ENCODE results near the gene FAM110D.

Gene FAM110D

DNA sequence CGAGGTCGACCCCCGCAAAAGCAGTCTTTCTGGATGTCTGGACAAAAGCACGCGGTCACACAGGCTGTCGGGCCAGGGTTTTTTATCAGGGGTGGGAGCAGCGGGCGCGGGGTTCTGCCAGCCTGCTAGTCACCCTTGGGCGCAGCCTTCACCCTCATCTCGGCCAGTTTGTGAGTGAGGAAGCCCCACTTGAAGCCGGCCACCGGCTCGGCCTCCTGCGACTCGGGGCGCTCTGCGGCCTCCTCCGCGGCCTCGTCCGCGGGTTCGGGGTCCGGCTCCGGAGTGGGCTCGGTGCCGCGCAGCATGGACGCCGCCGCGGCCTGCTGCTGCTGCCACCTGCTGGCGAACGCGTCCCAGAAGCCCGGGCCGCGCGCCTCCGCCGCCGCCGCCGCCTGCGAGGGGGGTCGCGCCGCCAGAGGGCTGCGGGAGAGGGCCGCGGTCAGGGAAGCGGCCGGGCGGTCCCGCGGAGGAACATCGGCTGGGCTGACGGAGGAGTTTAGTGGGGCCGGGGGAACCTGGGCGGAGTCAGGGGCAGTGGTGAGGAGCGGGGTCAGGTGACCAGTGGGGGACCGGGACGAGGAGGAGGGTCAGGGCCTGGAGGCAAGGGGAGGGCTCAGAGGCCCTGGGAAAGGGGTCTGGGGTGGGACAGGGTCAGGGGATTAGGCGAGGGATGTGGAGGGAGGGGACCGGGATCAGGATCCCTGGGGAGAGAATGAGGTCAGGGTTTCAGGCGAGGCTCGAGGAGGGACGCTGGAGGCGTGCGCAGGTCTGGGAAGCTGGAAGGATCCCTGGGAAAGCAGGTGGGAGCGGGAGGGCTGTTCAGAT is 5.4 kb downstream of the FAM110D start:
- no peak for DNase-seq

DNA sequence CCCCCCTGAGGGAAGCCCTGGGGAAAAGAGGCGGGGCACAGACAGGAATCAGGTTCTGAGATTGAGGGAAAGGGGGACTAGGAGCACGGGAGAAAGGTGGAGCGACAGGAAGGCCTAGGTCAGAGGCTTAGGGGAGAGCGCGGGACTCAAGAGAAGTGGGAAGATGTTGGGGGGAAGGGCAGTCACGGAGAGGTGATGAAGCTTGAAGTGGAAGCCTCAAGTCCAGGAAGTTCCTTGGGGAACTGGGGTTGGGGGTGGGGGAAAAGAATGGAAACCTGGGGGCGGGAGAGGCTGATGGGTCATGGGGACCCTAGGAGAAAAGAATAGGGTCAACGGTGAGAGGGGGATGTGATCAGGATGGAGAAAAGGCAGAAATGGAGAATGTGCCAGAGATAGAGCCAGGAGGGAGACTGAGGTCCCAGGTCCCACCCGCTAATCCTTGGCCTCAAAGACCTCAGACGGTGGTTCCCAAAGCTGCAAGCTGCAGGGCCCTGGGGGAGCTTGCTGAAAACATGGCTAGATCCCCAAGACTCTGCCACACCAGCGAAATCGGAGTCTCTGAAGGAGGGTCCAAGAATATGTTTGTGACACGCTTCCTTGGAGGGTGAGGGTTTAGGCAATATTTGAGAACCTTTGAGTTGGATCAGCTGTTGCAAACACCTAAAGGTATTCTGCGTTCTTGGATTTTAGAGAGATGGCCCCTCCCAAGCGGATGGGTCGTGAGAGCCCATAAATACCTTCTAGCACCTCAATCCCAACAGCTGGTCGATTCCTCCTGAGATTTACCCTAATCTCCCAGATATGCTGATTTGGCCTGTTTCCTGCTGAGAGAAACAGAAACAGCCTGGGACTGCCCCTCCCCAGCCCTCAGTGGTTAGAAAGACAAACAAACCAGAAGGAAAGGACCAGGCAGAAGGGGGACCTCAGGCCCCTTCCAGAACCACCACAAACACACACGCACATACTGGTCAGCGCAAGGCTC is 6.3 kb downstream of the FAM110D start:
- no peak for DNase-seq

DNA sequence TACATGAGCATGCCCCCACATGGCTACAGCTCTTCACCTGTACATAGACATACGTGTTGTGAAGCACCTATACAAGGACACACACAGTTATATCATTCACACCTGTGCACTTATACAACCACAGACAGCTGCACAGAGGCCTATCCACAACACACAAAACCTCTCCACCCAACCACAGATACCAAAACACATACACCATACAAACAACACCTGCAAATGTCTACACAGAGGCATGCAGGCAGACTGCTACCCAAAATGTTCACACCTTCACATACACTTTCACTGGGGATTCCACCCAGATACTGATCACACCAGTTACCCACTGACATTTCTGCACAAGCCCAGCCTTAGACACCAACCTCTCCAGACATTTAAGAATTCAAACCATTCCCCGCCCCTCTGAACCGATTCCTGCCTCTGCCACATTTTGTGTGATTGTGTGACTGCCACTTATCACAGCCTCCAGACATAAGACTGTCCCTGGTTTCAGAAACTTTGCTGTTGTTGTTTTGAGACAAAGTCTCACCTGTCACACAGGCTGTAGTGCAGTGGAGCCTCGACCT is 7.9 kb downstream of the FAM110D start:
- DNase-seq, result no peak

DNA sequence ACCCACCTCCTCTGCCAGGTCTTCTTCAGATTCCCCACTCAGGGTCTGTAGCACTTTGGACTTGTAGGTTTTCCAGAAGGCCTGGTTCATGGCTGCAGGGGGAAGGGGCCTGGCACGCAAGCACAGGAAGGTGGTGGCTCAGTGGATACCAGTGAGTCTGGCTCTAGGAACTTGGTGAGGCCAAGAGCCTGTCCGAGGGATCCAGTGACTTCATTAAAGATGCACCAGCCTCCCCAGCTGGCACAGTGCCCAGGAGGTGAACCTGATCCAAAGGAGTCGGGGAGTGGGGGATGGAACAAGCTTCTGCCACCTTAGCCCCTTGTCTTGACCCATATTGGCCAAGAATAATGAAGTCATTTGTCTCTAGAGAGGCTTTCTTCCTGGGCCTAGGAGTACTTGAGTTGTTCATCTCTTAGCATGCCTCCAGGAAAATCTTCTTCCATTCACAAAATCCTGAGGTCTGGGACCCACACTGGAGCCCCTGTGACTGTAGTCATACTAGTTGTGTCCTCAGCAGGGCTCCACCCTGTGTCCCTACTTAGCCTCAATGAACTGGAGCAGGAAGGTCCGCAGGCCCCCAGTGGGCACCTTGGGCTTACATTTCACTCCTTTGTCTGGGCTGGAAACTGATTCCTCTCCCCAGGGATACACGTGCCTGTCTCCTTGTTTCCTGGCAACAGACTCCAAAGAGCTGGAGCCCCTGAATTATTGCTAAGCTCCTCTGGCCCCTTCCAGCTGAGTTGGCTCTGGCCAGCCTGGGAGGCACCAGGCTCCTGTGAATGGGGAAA is 9.7 kb downstream of the FAM110D start, which contains the start of gene C1orf232:
Gene C1orf232 (minus strand): TSS at position 554 of the 788 bp plus-strand sequence. CDS start 464 bp downstream, at position 90.
- DNase-seq, result peak; percentile 82

DNA sequence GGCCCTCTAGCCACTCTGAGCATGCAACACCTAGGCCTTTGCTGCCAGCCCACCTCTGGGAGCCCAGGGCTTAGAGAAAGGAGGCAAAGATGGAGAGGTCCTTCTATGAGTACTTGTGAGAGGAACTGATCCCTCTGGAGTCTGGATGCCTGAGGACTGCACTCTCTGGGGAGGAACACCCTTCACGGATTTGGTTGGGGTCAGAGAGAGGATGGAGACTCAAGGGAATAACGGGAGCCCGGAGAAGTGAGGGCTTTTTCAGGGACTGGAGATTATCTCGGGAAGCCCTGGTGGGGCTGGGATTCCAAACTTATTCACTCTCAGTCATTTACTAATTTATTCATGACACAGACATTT is 10.3 kb downstream of the FAM110D start:
- no peak for DNase-seq

DNA sequence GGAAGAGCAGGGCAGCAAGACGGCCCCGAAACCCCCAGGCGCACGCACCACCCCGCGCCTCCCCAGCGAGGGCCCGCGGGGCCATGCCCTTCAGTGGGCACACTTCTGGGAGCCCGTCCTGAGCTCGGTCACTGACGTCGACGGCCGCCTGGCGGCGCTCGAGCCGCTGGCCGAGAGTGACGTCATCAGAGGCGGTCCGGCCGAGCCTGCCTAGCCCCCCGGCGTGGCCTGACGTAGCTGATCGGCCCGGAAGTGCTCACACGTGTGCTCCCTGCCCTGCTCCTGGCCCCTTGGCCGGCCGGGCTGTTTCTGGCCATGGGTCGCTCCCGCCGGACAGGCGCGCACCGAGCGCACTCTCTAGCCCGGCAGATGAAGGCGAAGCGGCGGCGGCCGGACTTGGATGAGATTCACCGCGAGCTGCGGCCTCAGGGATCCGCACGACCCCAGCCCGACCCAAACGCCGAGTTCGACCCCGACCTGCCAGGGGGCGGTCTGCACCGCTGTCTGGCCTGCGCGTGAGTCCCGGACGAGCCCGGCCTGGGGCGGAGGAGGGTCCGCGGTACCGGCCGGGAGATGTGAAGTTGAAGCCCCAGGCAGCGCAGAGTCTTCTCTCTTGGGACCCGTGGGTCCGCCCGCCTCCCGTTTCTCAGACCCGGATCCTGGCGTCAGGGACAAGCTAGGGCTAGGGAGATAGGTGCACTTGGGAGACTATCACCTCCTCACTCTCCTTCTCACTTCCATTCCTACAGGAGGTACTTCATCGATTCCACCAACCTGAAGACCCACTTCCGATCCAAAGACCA is 11.0 kb downstream of the FAM110D start, which contains the start of gene ZNF593:
Gene ZNF593 (plus strand): TSS at position 240 of the 803 bp plus-strand sequence. CDS start 76 bp downstream, at position 316.
- peak; percentile 63 for DNase-seq

DNA sequence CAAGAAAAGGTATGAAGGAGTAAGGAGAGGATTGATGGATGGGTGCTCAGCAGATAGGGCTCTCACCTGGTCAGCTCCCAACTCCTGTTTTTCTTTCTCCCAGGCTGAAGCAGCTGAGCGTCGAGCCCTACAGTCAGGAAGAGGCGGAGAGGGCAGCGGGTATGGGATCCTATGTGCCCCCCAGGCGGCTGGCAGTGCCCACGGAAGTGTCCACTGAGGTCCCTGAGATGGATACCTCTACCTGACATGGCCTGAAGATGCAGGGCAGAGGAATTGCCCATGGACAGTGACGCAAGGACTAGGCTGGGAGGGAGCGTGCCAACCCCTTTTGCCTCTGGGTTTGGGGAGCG is 11.6 kb downstream of the FAM110D start:
- no peak for DNase-seq

DNA sequence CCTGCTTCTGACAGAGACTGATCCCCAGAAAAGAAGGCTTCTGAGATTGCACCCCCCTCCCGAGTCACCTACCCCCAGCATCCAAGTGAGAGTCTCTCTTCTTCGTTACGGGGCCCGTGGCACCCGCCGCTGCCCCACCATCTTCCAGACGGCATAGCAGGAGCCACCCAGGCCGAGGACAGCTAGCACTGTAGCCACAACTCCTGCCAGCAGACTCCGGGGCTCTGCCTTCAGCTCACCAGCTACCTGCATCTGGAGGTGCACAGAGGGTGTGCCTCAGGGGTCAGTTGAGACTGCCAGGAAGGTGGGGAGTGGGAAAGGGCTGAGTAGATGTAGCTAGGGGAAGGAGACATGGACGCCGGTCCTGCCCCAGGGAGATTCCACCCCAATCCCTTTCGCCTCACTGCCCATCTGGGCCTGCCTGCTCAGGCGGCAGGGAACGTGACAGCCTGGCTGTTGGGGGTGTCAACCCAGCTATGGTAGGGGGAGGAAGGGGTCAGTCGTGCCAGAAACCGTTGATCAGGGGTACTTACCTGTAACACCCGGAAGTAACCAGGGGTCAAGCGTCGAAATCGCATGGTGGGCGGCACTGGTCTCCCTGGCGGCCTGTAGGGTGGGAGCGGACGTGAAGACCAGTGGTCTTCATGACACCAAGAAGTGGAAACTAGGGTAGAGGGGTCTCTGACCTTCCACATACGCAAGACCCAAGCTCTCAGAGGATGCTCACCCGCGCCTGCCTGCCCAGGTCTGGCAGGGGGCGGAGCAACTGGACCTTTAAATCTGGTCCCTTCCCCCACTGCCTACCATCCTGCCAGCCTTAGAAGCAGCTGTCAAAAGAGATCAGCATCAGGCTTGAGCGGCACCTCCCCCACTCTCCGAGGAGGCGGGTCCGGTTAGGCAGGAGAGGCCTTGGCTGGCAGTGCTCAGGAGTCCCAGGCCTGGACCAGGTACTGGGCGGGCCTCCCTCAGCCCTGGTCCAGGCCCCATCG is 12.5 kb downstream of the FAM110D start, which contains the start of gene ZNF593OS:
Gene ZNF593OS (minus strand): TSS at position 749 of the 989 bp plus-strand sequence. CDS start 171 bp downstream, at position 578.
- DNase-seq, result no peak

DNA sequence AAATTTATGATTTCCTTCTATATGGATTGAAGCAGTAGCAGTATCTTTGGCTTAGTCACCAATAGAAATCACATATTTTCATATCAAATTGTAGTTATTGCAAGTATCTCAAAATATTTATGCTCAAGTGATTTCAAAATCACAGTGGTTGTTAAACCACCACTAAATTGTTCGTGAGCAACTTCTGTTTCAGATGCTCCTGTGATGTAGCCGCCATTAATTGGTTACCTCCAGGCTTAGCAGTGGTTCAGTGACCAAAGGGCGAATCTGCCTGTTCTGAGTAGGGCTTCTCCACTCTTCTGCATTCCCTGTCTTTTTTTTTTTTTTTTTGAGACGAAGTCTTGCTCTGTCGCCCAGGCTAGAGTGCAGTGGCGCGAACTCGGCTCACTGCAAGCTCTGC is 16.5 kb downstream of the FAM110D start:
- no peak for DNase-seq

DNA sequence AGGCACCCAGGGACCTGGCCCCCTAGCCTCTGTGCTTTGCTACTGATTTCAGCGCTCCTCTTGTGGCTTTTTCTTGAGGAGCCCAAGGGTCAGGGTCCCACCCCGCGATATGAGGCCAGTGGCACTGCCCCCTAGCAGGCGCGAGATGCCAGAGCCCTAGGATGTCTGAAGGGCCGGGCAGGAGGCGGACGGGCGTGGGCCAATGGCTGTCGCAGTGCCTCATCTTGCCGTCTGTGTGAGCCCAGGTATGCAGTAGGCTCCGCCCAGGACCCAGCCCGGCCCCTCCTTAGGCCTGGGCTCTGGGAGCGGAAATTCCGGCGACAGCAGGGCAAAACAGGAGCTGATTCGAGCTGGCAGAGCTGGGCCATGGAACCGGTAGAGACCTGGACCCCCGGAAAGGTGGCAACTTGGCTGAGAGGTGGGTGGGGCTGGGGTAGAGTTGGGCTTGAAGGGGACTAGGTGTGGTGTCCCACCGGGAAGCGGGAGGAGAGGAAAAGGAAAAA is 18.4 kb downstream of the FAM110D start, which contains the start of gene CNKSR1:
Gene CNKSR1 (plus strand): TSS at position 310 of the 503 bp plus-strand sequence. CDS start 57 bp downstream, at position 367.
- no peak for DNase-seq

DNA sequence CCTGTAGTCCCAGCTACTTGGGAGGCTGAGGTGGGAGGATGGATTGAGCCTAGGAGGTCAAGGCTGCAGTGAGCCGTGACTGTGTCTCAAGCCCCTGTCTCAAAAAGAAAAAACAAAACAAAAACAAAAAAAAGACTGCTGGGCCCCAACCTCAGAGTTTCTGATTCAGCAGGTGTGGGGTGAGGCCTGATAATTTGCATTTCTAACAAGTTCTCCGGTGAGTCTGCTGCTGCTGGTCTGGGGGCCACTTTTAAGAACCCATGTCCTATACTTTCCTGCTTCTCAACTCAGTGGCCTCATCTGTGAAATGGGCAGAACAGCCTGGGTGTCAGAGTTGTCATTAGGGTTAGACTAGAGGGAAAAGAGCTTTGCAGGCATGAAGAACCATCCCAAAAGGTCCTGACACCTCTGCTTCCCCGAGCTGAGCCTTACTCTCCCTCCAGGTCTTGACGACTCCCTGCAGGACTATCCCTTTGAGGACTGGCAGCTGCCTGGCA is 21.2 kb downstream of the FAM110D start:
- no peak for DNase-seq

DNA sequence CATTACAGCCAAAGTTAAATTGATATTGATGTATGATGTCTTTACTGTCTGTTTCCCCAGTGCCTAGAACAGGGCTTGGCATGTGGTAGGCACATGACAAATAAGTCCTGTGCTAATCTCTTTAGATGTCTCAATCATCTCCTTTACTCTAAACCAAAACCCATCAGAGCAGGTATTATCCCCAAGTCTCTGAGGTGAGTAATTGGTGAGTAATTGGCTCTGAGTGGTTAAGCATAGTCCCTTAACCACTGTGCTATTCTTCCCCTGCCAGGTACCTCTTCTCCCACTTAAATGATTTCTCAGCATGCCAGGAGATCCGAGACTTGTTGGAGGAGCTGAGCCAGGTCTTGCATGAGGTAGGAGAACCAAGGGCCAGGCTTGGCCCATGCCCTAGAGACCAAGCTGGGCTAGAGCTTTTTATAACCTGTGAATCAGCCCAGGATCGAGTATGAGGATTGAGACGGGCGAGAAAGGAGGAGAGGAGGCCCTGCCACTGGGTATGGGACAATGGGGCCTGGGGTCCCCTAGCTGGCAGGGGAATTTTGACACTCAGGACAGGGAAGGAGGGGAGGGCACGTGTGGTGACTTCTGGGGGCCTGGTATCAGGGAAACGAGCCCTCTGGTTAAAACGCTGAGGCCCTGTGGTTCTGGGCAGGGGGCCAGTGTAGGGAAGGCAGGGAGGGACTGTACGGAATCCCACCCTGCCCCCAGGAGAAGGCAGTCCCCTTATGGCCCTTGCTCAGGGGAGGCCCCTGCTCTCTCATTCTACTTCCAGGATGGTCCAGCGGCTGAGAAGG is 22.9 kb downstream of the FAM110D start:
- DNase-seq, result no peak

DNA sequence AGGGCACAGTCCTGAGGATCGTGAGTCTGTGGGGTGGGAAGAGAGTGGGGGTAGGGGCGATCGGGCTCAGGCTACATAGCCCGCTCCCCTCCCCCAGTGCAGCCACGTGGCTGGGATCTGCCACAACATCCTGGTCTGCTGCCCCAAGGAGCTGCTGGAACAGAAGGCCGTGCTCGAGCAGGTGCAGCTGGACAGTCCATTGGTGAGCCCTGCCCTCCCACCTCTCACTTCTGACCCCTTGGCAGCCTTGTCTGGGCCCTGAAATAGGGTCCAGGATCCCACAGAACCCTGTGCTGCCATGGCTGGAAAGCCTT is 23.5 kb downstream of the FAM110D start:
- no peak for DNase-seq

DNA sequence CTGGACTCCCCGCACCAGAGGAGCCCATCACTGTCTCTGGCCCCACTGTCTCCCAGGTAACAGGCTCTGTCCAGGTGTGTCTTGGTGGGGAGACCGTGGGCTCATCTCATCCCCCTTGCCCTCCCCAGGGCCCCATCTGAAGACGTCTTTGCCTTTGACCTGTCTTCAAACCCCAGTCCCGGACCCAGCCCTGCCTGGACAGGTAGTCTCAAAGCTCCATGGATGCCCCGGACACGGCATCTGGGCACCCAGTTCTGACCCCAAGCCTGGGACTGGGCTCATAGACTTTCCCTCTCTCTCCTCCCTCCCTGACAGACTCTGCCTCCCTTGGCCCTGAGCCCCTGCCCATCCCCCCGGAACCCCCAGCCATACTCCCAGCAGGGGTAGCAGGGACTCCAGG is 25.2 kb downstream of the FAM110D start:
- no peak for DNase-seq

DNA sequence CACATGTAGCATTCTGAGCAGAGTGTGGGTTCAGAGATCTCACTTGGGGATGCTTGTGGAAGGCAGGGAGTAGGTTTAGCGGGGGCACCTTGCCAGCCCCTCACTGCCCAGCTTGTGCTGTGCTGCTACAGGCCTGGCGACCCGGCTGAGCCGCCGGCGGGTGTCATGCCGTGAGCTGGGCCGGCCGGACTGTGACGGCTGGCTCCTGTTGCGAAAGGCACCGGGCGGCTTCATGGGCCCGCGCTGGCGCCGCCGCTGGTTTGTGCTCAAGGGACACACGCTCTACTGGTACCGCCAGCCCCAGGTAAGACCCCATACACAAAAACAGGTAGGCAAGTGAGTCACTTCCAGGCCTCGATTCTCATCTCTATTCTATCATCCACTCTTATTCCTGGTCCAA is 26.0 kb downstream of the FAM110D start:
- DNase-seq, result no peak

DNA sequence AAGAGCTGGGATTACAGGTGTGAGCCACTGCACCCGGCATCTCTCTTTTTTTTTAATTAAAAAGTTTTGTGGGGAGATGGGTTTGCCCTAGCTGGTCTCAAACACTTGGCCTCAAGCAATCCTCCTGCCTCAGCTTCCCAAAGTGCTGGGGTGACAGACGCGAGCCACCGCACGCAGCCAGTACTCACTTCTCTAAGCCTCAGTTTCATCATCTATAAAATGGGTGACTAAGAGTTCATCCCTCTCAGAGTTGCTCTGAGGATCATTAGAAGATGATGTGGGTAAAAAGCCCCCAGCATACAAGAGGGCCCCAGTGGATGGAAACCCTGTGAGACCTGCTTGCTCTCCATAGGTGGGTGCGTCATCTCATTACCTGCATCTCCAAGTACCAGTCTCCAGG is 29.0 kb downstream of the FAM110D start:
- DNase-seq, result no peak

DNA sequence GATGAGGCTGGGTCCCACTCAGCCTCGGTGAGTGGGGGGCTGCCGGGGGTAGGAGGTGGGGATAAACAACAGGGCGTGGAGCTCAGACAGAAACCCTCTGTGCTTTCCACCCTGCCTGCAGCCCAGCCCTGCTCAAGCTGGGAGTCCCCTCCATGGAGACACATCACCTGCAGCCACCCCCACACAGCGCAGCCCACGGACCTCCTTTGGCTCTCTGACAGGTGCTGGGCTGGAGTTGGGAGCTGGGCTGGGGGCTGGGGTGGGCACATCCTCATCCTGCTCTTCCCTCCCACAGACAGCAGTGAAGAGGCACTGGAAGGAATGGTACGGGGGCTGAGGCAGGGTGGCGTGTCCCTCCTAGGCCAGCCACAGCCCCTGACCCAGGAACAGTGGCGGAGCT is 29.6 kb downstream of the FAM110D start:
- no peak for DNase-seq

DNA sequence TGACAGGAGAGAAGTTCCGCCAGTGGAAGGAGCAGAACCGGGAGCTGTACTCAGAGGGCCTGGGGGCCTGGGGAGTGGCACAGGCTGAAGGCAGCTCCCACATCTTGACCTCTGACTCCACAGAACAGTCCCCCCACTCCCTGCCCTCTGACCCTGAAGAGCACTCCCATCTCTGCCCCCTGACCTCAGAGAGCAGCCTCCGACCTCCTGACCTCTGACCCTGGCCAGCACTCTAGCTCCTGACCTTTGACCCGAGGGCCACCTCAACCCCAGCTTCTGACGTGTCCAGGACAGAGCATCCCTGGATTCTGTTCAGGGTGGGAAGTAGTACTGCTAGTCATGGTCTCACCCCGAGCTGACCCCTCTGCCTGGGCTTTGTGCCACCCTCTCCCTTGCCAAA is 30.5 kb downstream of the FAM110D start:
- DNase-seq, result no peak

DNA sequence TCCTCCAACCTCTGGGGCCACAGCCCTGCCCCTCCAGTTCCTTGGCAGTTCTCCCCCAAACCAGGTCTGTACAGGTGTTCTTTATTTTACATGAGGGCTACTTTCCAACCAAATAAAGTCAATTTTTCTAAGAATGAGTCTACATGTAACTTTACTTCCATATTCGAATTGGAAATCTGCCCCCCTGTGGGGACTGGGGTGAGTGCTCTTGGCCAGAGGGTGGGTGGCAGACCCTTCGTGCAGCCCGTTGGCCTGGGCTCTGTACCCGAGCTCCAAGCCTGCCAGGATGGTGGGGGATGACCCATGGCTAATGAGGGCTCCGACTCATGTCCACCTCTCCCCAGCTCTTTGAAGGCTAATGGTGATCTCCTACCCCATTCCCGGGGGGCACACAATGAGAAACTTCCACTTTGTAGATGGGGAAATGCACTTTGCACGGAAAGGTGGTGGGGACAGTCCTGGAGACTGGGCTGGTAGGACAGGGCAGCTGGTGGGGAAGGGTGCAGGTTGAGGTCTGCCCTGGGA is 30.9 kb downstream of the FAM110D start:
- DNase-seq, result no peak
